HG02870 (cell line): ENCODE measurements around the gene NDUFA7.
"Not testable (repeated sequence)": the region's sequence is repeated elsewhere in the genome, so short reads cannot be mapped to it uniquely, and the experiment has no call there.

ENCODE experiments used
- ATAC-seq: cut with Tn5 transposase; IDR thresholded peaks from one replicate; pipeline ENCODE4 v1.9.1; 2021; ENCODE audit warnings: mild to moderate bottlenecking, moderate library complexity; ENCODE audit not compliant: unreplicated experiment

The NDUFA7 gene

GRCh38 chr19:8342316-8342683 is 21.1 kb upstream of the NDUFA7 start:
- ATAC-seq = no peak

GRCh38 chr19:8341504-8341903 is 20.3 kb upstream of the NDUFA7 start:
- not testable (repeated sequence) for ATAC-seq

DNA sequence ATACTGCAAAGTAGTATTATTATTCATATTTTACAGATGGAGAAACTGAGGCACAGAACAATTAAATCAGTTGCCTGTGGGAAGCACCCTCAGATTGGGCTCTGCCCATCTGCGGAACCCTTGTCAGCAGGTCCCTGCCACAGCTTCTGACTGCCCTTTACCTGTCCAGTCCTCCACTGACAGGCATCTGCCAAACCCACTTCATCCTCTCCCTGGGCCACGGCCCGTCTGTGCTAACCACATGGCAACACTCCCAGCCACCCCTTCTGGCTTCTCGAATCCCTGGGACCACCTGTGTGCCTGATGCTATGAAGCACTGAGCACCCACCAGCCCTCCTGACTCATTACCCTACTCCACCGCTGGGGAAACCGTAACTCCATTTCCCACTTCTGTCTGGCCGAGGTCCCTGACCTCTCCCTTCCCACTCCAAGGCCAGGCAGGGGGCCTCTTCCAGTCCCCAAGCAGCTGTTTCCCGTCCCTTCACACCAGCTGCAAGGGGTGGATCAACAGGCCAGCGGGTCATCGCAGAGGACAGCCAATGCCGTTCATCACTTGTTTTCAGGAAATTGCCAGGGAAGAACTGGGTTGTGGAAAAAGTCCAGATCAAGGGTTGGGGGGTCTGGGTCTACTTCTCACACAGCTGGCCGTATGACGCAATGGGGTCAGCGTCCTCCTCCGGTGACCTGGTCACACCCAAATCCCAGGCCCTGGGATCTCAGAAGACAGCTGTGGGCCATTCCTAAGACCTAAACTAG is 19.3 kb upstream of the NDUFA7 start:
- ATAC-seq = no peak

GRCh38 chr19:8338835-8339234 is 17.7 kb upstream of the NDUFA7 start:
- ATAC-seq = no peak

GRCh38 chr19:8337728-8338127 is 16.6 kb upstream of the NDUFA7 start:
- ATAC-seq = no peak

- no peak for ATAC-seq
These were observed 15.5 kb upstream of the NDUFA7 start for GRCh38 chr19:8336660-8337059.

GRCh38 chr19:8336072-8336569 is 14.9 kb upstream of the NDUFA7 start:
- ATAC-seq = no peak

DNA sequence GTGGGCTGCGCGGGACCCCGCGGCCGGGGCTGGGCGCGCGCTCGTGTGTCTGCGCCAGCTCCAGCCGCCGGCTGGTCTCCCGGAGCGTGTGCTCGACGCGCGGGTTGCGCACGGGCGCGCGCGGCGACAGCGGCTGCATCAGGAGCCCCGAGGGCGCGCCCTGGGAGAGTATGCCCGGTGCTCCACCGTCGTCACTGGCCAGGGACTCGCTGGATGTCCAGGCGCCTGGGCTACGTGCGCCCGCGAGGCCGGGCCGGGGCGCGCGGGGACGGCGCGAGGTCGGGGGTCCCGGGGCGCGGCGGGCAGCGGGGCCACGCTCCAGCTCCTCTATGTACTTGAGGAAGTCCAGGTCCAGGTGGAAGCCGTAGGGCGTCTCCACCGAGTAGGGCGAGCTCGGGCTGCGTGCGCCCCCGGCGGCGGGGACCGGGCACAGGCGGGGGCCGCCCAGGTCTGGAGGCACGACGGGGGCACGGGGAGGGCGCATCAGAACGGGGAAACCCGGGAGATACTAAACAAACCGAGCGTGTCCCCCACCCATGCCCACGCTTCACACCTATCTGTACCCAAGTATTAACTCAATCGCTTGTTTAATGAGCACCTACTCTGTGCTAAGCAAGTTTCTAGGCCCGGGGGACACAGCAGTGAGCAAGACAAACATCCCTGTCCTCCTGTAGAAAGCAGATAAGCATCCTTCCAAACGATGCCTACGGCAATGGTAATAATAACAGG is 14.3 kb upstream of the NDUFA7 start:
- ATAC-seq = no peak

GRCh38 chr19:8334458-8335342 is 13.5 kb upstream of the NDUFA7 start:
- no peak for ATAC-seq

- ATAC-seq = no peak
These were observed 12.7 kb upstream of the NDUFA7 start for GRCh38 chr19:8333767-8334457.

GRCh38 chr19:8332976-8333766 is 12.0 kb upstream of the NDUFA7 start:
- ATAC-seq = no peak

DNA sequence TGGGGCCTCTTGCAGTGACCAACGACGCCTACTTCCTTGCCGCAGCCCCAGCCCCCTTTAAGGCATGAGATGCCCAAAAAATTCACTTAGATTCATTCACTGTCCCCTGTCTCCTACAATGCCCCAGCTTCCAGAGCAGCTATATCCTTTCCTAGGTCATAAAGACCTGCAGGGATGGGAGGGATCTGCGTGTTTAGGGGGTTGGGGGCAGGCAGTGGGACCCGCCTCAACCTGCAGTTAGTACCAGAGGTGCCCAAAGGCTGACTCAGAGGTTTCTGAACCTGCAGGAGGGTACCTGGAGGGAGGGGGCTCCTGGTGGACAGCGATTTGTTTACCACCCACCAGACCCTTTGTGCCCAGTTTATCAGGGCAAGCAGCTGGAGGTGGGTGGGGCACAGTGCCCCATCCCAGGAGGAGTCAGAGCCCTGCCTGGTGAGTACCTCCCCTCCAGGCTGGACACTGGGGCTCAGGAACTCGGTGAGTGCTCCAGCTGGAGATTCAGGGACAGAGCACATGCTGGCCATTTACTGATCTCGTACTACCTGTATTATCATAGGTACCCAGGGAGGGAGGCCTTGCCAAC is 10.2 kb upstream of the NDUFA7 start:
- ATAC-seq = no peak

GRCh38 chr19:8329996-8330395 is 8.8 kb upstream of the NDUFA7 start:
- no peak for ATAC-seq

DNA sequence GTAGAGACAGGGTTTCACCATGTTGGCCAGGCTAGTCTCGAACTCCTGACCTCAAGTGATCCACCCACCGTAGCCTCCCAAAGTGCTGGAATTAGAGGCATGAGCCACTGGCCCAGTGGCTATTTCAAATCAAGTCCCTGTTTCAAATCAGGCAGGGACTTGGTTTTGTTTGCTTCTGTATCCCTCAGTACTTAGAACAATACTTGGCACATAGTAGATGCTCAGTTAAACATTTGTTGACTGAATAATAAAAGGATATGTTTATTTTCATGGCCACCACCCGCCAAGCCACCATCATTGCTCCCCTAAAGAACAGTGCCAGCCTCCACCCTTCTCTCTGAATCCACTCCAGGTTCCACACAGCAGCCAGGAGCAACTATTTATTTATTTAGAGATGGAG is 4.3 kb upstream of the NDUFA7 start:
- ATAC-seq = no peak

DNA sequence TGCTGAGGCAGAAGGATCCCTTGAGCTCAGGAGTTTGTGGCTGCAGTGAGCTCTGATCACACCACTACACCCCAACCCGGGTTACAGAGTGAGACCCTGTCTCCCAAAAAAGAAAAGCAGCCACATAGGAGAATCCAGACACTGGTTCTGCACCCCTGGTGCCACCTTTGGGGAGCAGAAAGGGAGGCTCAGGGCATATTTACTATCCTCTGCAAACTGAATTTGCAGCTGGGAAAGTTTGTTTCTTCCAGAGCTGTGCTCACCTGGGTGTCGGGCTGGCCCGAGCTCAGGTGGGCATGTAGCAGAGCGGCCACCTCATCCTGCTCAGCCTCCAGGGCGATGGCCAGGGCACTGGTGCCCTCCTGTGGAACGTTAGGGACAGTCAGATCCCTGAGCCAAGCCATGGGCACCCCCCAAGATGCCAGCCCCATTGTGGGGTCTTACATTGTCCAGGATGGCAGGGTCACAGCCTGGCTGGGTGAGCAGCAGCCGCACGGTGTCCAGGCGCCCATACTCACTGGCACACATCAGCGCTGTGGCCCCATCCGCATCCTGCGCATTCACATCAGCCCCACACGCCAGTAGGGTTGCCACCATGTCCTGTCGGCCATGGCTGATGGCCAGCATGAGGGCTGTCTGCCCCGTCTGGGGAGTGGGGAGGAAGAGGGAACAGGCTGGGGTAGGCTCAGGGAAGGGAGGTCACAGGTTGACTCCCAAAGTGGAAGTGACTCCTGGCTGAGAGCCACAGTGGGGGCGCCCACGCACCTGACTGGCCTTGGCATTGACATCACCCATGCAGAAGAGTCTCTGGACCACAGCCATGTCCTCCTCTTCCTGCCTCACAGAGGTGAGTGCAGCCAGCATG is 3.2 kb upstream of the NDUFA7 start:
- no peak for ATAC-seq

DNA sequence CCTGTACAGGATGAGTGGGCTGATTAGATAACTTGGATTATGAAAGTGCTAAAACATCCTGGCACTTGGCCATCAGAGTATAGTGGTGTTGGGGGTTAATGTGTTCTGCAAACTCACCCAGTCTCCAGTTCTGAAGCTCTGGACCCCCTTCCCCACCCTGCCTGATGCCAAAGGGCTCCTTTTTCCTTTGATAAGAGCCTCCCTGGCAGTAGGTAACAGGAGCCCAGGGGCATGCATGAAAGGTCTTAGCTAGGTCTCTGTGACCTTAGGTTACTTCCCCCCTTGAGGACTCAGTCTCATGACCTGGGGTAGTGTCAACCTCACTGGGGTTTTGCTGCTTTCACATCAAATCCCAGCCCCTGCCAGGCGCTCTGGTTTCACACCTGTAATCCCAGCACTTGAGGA is 2.6 kb upstream of the NDUFA7 start:
- ATAC-seq = no peak

- no peak for ATAC-seq
These were observed 1.4 kb upstream of the NDUFA7 start for GRCh38 chr19:8322638-8322997.

GRCh38 chr19:8321986-8322637 is 937 bp upstream of the NDUFA7 start:
- no peak for ATAC-seq
